Measurements from ENCODE around the gene BMP5. TPM values are rescaled to one million over a fixed set of nuclear protein-coding genes. Genes with fewer than 3 reads are reported as not detected.

BMP5 gene
- total RNA-seq, 1 donor from 2014 or later = 3.3 TPM

- no peak for FAIRE-seq
- DNase-seq (ENCODE audit: low spot score in 2 of 2) = no peak
Measured at GRCh38 chr6:55820696-55821095, 54.7 kb downstream of the BMP5 start.

- FAIRE-seq = no peak
- DNase-seq (ENCODE audit: low spot score in 2 of 2) = no peak
Measured at GRCh38 chr6:55819811-55820210, 55.6 kb downstream of the BMP5 start.

GRCh38 chr6:55818482-55818881 lies 56.9 kb downstream of the BMP5 start:
- DNase-seq (ENCODE audit: low spot score in 2 of 2) (no peak), FAIRE-seq (no peak)

GRCh38 chr6:55812509-55812908 lies 62.9 kb downstream of the BMP5 start:
- DNase-seq (ENCODE audit: low spot score in 2 of 2) (no peak), FAIRE-seq (no peak)

- FAIRE-seq (no peak), DNase-seq (ENCODE audit: low spot score in 2 of 2) (no peak)
Measured at GRCh38 chr6:55811074-55811473, 64.3 kb downstream of the BMP5 start.

GRCh38 chr6:55802259-55802658 lies 73.1 kb downstream of the BMP5 start:
- FAIRE-seq (no peak), DNase-seq (ENCODE audit: low spot score in 2 of 2) (no peak)

GRCh38 chr6:55798571-55798970 lies 76.8 kb downstream of the BMP5 start:
- DNase-seq (ENCODE audit: low spot score in 2 of 2) = no peak
- peak; percentile 10 for FAIRE-seq

GRCh38 chr6:55794136-55794812 lies 81.1 kb downstream of the BMP5 start:
- DNase-seq (ENCODE audit: low spot score in 2 of 2) = no peak
- no peak for FAIRE-seq

GRCh38 chr6:55785273-55785672 lies 90.1 kb downstream of the BMP5 start:
- FAIRE-seq = no peak
- DNase-seq (ENCODE audit: low spot score in 2 of 2) = no peak

GRCh38 chr6:55782275-55782674 lies 93.1 kb downstream of the BMP5 start:
- DNase-seq (ENCODE audit: low spot score in 2 of 2) (no peak), FAIRE-seq (no peak)

- DNase-seq (ENCODE audit: low spot score in 2 of 2) (no peak), FAIRE-seq (no peak)
Measured at GRCh38 chr6:55778705-55779104, 96.7 kb downstream of the BMP5 start.

GRCh38 chr6:55777469-55777868 lies 97.9 kb downstream of the BMP5 start:
- no peak for FAIRE-seq
- DNase-seq (ENCODE audit: low spot score in 2 of 2) = no peak

- no peak for DNase-seq (ENCODE audit: low spot score in 2 of 2)
Measured at GRCh38 chr6:55776113-55776512, 99.3 kb downstream of the BMP5 start.

GRCh38 chr6:55775029-55775318 lies 100.4 kb downstream of the BMP5 start:
- DNase-seq (ENCODE audit: low spot score in 2 of 2) = no peak
- no peak for FAIRE-seq

More at GRCh38 chr6:55776113-55776512, 99.3 kb downstream of the BMP5 start:
- FAIRE-seq = no peak

- FAIRE-seq (no peak), DNase-seq (ENCODE audit: low spot score in 2 of 2) (no peak)
Measured at GRCh38 chr6:55774286-55775028, 100.9 kb downstream of the BMP5 start.

- no peak for FAIRE-seq
Measured at GRCh38 chr6:55773620-55774216, 101.7 kb downstream of the BMP5 start.

GRCh38 chr6:55772730-55773129 lies 102.7 kb downstream of the BMP5 start:
- no peak for FAIRE-seq
- DNase-seq (ENCODE audit: low spot score in 2 of 2) = no peak

More at GRCh38 chr6:55773620-55774216, 101.7 kb downstream of the BMP5 start:
- no peak for DNase-seq (ENCODE audit: low spot score in 2 of 2)

GRCh38 chr6:55759536-55759935 lies 115.9 kb downstream of the BMP5 start:
- FAIRE-seq (no peak), DNase-seq (ENCODE audit: low spot score in 2 of 2) (no peak)

- FAIRE-seq (no peak), DNase-seq (ENCODE audit: low spot score in 2 of 2) (no peak)
Measured at GRCh38 chr6:55758156-55758937, 117.0 kb downstream of the BMP5 start.

GRCh38 chr6:55756531-55757031 lies 118.8 kb downstream of the BMP5 start:
- DNase-seq (ENCODE audit: low spot score in 2 of 2) (no peak), FAIRE-seq (no peak)

GRCh38 chr6:55748880-55749279 lies 126.5 kb downstream of the BMP5 start:
- DNase-seq (ENCODE audit: low spot score in 2 of 2) = no peak
- no peak for FAIRE-seq

Measured in frontal cortex (tissue), 4 donors.